Neural progenitor cell (in vitro differentiated cells): ENCODE results near the gene SHLD1.

ENCODE experiments used
- CTCF ChIP-seq: fragments of 200-600 bp; sonication (generic); IDR thresholded peaks from 2 replicates; pipeline ENCODE4 v1.5.1; 2017; ENCODE audit warnings: antibody characterized with exemption, mild to moderate bottlenecking
- EZH2 ChIP-seq: fragments of 200-600 bp; sonication (generic); IDR thresholded peaks from 2 replicates; pipeline ENCODE4 v1.6.1; 2017; ENCODE audit warnings: antibody characterized with exemption, mild to moderate bottlenecking, moderate library complexity
- EZH2phosphoT487 ChIP-seq: fragments of 200-600 bp; sonication (generic); IDR thresholded peaks from 2 replicates; pipeline ENCODE4 v1.6.1; 2017; ENCODE audit warnings: antibody characterized with exemption

GRCh38 chr20:5742041-5742440 is 8.2 kb upstream of the SHLD1 start:
- no peak for TF ChIP-seq CTCF
- TF ChIP-seq EZH2 = no peak
- no peak for TF ChIP-seq EZH2phosphoT487
